HG02943 (cell line): ENCODE measurements around the gene CRYL1.

Experiments
- ATAC-seq: cut with Tn5 transposase; IDR thresholded peaks from one replicate; pipeline ENCODE4 v1.9.1; 2021; ENCODE audit warnings: mild to moderate bottlenecking, low read depth, moderate library complexity; ENCODE audit not compliant: unreplicated experiment

Gene CRYL1

DNA sequence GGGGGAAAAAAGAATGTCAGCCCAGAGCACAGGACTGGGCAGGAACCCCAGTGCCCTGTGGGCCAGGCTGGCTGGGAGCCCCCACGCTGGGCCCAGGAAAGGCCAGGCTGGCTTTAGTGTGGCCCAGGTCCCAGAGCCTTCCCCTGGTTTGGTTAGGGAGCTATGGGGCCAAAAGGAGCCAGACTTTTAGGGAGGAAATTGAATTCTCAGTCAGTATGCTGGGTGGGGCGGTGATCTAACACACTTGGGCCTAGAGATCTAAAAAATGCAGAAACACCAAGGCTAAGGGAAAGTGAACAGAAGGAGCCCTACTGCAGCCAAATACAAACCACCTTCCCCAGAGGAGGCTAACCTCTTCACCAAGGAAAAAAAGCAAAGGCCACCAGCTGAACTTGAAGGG, 137.5 kb downstream of the CRYL1 start:
- ATAC-seq: no peak

- no peak for ATAC-seq
Measured at GRCh38 chr13:20387441-20387971, 138.2 kb downstream of the CRYL1 start.

DNA sequence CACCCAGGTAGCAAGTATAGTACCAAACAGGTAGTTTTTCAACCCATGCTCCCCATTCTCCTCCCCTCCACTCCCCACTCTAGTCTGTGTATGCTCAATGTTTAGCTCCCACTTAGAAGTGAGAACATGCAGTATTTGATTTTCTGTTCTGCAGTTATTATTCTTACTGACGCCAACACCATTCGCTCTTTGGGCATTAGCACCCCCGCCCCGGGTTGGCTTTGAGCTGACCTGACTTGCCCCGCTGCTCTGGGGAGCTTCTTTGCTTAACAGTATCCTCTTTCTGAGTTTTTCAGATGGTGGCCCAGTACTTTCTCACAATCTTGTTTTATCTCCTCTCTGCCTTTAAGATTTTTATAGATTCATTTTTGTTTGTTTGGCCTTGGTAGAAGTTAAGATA, 138.7 kb downstream of the CRYL1 start:
- no peak for ATAC-seq

DNA sequence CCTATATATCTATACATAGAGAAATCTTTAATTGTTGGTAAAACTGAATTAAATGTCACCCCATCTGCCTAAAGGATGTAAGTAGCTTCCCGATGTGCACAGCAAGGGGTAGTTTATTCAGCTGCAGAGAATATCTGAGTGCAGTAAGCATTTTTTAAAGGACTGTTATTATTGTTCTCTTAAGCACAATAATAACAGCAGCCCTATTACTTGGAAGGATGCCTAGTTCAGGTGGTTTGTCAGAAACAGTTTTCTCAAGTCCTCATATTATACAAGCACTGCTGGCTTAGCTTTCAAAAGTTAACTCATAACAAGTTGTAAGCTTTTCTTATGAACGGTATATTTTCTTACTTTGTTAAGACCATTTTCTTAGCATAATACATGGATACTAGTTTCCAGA, 142.6 kb downstream of the CRYL1 start:
- no peak for ATAC-seq

GRCh38 chr13:20381401-20381800, 144.3 kb downstream of the CRYL1 start:
- no peak for ATAC-seq

DNA sequence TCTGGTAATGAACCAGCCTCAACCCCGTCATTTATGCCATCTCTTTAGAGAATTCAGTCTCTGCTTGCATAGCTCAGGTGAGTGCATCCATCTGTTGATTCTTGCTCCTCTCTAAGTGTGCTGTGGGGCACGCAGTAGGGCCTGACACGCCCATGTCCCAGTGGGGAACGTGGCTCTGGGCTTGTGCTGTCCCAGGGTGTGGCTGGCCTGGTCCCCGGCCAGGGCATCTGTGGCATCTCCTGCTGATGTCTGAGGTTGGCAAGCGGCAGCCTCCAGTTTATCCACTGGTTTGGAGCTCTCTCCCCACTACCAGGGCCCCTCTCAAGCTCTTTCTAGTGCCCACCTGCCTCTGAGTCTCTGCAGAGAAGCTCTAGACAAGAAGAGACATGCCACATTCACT, 146.9 kb downstream of the CRYL1 start:
- ATAC-seq: no peak

DNA sequence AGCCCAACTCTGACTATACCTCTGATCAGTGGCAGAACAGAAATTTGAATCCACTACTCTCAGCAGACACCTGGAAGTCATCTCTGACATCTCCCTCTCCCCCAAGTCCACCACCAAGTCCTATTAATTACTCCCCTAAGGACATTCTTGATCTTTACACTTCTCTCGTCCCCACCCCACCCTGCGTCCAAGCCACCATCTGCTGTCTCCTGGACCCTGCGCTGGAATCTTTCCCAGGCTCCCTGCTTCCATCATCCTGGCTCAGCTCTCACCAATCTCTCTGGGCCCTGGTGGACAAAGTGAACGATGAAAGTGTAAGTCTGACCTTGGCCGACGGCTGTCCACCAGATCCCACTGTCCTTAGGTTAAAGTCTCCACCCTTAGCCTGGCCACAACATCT, 147.9 kb downstream of the CRYL1 start:
- no peak for ATAC-seq

DNA sequence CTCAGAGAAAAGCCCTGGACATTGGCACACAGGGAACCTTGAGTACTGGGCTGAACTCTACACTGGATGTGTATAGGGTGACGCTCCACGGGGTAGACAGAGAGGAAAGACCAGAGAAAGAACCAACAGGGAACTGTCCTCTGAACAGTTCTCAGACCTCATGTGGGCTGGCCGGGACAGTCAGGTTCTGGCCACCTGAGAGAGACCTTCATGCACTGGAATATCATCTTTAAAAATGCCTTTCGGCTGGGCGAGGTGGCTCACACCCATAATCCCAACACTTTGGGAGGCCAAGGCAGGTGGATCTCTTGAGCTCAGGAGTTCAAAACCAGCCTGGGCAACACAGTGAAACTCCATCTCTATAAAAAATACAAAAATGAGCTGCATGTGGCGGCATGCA, 149.8 kb downstream of the CRYL1 start:
- no peak for ATAC-seq

- ATAC-seq: no peak
Measured at GRCh38 chr13:20373861-20374260, 151.8 kb downstream of the CRYL1 start.

- ATAC-seq: no peak
Measured at GRCh38 chr13:20371825-20372224, 153.8 kb downstream of the CRYL1 start.

- no peak for ATAC-seq
Measured at GRCh38 chr13:20370815-20371421, 154.7 kb downstream of the CRYL1 start.

DNA sequence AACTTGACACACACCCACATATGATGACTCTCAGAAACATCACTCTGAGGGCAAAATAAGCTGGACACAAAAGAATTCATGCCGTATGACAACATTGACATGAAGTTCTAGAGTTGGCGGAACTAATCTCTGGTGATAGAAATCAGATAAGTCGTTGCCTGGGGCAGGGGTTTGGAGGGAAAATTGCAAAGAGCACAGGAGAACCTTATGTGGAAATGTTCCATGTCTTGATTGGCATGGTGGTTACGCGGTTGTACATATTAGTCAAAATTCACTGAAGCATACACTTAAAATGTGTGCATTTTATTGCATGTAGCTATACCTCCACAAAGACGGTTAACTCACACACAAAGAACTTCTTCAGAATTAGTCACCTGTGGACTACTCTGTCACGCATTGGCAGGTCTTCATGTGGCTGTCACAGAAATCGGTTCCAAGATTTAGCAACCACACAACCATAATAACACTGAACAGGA, 155.7 kb downstream of the CRYL1 start:
- ATAC-seq: no peak

DNA sequence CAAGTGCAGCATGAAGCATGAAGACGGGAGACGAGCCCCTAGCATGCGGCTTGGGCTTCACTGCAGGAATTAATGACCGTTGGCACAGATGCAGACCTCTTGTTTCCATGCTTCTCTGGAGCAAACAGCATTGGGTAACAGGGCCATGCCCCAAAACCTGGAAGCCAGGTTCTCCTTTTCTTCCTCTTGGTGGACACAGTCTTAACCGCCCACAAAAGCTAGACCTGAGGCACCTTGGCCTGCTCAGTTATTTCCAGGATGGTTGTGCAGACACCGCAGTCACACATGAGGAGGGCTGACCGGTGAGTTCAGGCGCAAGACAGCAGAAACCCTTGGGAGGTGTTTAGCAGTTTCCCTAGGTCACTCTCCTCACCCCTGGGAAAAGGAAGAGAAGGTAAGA, 159.6 kb downstream of the CRYL1 start:
- ATAC-seq: no peak

DNA sequence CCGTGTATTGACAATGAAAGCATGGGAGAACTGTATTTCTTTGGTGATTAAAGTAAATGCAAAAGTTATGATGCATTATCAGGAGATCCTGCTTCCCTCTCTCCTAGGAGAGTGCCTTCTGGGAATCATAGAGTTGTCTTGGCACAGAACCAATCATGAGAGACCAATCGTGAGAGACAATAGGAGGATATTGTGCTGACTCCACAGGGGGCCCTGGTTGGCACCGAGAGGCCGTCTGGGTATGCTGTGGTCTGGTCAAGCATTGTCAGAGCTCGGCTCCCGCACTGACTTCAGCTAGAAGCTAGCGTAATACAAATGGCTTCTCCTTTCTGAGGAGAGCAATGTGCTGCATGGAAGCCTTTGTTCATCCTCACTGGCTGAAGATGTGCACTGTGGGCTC, 162.1 kb downstream of the CRYL1 start:
- no peak for ATAC-seq

DNA sequence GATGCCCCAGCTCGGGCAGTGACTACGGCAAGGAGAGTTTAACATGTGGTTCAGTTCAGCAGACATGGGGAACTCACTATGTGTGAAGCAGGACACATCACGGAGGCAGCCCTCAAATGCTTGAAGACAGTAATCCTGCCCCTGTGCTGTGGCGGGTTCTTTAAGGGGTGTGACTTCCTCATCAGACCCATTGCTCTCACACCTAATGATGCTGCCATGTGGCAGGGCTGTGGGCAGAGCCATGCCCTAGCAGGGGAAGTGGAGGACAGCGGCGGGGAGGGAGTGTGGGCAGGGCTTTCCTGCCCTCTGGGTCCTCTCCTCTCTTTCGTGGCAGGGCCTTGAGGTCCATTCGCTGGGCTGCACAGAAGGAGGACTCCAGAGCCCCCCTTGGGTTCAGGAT, 162.5 kb downstream of the CRYL1 start:
- ATAC-seq: no peak

DNA sequence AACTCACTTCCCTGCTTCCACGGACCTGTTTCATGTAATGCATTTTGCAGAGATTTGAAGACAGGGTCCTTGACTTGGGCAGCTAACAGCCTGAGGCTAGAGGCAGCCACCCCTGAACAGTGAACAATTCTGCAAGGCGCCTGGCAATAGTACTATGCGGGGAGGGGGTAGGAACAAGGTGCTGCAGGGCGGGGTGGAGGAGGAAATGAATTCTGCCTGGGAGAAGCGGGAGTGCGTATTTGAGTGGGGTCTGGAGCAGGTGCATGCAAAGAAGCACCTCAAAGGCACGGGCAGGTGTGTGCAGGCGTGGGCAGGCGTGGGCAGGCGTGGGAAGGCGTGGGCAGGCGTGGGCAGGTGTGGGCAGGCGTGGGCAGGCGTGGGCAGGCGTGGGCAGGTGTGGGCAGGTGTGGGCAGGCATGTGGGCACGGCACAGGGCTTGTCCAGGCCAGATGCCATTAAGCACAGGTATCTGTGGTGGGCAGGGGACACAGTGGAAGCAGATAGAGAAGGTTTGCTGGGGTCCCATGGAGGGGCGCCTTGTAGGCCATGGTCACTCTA, 163.1 kb downstream of the CRYL1 start:
- no peak for ATAC-seq

DNA sequence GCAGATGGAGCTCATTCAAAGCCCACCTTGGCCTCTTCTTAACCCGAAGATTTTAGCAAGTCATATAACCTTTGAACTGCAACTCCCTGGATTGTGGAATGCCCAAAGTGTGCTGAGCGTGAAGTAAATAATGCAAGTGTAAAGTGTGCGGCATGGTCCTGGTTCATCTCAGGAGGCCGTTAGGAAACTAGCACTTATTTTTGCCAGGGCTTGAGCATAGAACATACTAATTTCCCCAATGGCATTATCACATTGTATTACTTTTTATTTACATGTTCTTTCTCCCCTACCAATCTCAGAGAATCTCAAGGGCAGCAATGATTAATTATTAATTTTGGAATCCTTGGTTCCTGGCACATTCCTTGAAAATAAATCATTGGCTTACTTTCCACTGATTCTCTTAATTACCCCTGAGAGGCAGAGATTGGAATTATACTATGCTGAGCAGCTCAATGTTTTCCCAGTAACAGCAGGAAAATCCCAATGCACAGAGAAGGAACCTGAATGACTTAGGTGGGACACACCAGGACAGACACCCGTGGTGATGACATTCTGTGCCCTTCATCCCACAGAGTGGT, 164.7 kb downstream of the CRYL1 start:
- ATAC-seq: no peak

GRCh38 chr13:20360041-20360491, 165.6 kb downstream of the CRYL1 start:
- ATAC-seq: no peak

- no peak for ATAC-seq
Measured at GRCh38 chr13:20359335-20359734, 166.3 kb downstream of the CRYL1 start.

DNA sequence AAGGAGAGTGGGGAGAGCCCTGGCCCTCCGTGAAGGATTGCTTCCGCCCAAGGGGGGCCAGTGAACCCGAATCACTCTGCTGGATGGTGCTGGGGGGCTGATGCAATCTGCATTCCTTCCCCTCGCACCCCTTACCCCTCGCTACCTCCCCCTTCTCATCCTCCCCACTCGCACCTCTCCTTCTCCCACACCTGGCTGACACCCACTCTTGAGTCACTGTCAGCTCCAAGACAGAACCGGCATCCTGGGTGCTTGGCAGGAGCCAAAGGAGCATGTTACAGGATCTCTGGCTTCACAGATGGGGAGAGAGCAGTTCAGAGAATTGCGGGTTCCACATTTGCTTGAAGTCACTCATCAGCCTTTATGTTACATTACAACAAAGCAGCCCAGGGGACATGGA, 167.6 kb downstream of the CRYL1 start:
- no peak for ATAC-seq

DNA sequence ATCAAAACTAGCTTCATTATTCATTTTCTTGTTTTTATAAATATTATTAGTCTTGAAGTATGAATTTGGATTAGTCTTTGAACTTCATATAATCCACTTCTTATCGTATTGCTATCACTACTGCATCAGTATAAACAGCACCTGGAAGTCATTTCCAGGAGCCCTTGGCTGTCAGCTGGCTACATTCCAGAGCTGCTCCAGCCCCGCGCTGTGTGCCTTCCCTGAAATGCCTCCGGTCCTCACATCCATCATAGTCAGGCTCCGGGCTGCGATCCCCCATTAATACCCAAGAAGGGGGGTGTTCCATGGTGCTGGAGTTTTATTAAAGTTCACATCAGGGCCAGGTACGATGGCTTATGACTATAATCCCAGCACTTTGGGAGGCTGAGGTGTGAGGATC, 169.2 kb downstream of the CRYL1 start:
- no peak for ATAC-seq

DNA sequence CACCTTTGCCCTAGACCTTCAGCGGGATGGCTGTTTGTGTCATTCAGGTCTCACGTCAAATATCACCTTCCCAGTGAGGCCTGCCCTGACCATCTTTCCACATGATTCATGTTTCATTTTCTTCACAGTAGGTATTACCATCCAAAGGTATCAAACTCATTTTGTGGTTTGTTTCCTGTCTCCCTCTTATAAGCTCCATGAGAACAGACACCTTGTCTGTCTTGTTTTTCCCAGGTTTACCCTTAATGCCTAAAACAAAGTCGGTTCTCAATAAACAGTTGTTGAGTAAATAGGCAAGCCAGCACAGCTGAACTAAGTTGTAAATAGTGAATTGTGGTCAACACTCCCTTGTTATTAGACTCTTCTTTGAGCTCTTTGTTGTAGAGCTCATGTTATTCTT, 170.9 kb downstream of the CRYL1 start:
- no peak for ATAC-seq
